Kidney glomerular epithelial cell (primary cell): ENCODE measurements around the gene WIPF1.
"Not testable (repeated sequence)": the region's sequence is repeated elsewhere in the genome, so short reads cannot be mapped to it uniquely, and the experiment has no call there.

Experiments used
- DNase-seq: peaks from one replicate; lab custom pipeline; 2025; lab: John Stamatoyannopoulos, UW

The WIPF1 gene

DNA sequence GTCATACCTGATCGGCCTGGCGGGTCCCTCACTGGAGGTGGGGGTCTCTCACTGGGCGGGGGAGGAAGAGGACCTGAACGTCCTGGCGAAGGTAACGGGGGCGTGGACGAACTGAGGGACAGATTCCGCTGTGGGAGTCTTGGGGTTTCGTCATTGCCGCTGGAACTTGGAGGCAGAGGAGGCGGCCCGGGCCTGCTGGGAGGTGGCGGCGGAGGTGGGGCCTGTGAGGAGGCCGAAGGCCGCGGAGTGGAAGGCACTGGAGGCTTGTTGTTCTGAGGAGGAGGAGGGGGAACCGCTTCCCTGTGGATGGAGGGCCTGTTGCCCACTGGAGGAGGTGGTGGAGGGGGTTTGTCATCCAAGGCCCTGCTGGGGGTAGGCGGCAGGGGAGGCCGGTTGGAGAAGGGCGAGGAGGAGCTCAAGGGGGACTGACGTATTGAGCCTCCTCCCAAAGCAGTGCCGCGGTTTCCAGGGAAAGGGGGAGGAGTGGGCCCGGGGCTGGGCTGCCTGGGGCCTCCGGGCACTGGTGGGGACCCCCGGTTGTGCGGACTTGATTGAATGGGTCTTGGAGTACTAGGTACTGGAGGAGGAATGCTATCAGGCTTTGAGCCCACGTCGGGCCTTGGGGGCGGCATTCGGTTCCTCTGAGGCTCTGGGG lies 25.8 kb downstream of the WIPF1 start:
- DNase-seq: no peak

DNA sequence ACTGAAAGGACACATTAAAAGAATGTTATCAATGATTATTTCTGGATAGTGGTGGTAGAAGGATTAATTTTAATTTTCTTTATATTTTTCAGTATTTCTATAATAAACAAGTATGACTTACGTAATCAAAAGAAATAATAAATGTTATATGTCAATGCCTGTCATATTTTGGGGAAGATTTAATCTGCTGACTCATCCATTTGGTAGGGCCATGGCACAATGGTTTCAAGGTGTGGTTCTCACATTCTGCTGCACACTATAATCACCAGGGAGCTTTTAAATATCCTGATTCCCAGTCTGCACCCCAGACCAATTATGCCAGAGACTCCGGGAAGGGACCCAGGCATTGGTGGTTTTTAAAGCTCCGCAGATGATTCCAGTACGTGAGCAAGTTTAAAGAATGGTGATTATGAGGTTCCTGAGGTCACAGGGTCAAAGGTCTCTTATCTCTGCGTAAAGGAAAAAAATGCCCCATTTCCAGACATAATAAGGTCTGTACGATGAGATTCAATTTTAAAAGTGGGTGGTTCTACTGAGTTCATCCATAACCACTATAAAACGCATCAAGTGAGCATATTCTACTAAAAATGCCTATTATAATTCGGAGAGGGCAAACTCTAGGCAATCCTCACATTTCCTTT lies 27.2 kb downstream of the WIPF1 start:
- no peak for DNase-seq

DNA sequence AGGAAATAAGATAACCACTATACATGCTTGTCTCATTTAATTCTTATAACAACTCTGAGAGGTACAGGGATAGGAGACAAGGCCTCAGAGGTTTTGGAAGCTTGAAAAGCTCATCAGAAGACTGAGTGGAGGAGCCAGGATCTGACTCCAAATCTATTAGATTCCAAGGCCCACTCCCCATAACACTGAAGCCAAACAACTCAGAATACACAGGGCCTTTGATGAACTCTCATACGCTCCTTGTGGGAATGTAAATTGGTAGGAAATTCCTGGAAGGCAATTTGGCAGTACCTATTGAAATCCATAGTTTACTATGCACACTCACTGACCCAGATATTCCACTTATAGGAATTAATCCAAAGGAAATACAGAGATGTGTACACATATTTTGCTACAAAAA lies 27.9 kb downstream of the WIPF1 start:
- DNase-seq: no peak

DNA sequence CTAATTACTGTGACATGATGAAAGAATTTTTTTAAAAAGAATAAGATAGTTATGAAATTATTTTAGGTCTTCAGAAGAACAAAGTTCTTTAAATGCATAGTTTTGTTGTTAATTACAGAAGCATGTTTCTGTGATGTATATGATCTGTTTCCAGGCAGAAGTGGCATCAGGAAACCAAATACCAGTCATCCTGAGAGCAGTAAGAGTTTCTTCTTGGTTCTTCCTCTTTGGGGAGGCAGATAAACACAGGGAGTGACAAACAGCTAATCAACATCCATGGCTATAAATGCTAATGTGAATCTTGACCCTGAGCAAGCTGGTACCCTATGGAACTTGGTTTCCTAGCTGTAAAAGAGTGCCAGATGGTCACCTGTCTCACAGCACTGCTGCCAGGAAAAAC lies 29.2 kb downstream of the WIPF1 start:
- DNase-seq: no peak

DNA sequence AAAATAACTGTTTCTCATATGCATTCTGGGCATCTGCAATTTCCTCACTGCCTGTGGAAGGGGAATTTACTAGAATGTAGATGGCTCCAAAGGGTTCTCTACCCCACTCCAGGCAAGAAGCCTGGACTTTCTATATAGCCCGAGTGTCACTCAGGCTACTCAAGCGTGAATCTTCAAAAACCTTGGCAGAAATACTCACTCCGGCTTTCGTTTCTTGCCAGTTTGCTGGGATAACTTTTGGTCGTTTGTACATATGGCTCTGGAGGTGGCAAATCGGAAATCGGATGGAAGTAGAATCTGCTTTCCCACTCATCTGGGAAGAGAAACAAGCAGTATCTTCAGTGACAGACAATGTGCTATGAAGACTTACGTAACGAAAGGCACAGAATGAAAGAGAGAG lies 30.7 kb downstream of the WIPF1 start:
- DNase-seq: no peak

DNA sequence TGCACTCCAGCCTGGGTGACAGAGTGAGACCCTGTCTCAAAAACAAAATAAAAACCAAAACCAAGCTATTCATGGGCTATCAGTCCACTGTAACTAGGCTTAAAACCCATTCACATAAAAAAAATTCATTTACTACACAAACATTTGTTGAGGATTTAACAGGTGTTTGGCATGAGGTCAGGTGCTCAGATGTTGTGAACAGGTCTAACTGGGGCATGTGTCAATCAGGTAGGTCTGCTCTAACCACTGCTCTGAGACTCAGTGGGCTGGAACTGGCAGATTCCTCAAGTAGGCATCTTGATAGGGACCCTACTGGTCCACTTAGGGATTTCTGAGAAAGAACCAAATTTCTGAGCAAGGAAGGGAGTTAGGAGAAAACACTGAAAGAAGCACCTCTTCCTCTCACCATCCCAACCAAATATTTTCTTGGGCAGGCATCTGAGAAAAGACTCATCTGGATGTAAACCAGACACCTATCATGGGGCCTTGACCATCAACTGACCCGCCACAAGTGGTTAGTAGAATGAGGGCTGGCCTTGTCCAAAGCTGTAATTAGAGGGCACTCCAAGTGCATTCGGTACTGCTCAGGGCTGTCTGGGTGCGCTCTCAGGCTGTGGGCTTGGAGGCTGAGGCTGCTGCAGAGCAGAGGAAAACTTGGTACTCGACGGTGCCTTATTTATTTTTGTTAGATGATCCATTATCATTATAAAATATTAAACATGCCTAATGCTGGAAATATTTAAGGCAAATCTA lies 33.9 kb downstream of the WIPF1 start:
- no peak for DNase-seq

DNA sequence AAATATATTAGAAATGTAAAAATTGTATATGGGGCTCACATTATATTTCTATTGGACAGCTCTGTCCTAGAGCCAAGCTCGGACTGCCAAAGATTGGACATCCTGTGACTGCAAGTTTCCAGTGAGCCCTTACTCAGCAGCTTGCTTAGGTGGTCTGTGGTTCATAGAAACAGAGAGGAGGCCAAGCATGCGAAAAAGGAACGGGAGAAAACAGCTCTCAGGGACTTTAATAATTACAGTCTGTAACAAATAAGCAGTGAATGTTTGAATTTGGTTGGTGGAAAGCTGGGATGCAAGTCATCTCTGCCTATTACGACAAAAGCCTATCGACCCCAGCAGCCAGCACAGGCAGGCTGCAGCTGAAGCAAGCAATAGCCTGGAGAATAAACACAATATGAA lies 35.6 kb downstream of the WIPF1 start:
- no peak for DNase-seq

DNA sequence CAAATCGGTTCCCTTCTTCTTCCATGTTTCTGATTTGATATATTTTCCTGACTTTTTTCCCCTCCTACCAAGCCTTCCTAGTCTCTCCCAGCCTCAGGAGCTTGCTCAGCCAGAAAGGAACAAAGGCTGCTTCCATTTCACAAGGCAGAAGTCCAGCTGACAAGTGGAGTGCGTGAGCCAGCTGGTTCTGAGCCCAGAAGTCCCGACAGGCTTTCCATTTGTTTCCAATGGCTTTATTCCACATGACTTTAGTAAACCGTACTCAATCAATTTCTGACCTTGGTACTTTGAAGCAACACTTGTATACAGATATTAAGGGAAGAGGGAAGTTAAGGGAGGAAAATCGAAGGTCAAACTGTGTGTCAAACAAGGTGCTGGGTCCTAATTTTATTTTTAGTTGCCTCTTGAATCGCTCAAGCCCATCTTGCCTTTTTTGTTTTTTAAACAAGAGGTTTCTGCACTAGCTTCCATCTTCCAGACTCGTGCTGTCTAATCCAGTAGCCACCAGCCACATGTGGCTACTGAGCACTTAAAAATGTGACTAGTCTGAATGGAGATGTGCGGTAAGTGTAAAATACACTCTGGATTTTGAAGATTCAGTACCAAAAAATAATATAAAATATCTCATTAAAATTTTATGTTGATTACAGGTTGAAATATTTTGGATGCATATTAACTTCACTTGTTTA lies 36.2 kb downstream of the WIPF1 start:
- no peak for DNase-seq

DNA sequence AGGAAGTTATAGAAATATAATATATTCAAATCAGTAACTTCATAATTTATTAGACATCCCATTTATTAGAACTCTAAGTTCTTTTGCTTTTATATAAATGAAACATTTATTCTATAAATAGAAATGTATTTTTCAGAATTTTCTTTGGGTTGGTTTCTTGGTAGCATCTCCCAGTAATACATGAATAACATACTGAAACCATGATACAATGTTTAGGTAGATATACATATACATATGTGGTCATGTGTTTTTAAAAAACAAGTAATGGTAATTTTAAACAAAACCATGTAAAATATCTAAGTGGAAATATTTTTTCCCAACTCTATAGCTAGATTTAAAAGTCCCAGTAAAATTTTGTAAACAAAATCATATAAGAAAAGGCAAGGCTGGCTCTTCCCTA lies 36.9 kb downstream of the WIPF1 start:
- DNase-seq: no peak

DNA sequence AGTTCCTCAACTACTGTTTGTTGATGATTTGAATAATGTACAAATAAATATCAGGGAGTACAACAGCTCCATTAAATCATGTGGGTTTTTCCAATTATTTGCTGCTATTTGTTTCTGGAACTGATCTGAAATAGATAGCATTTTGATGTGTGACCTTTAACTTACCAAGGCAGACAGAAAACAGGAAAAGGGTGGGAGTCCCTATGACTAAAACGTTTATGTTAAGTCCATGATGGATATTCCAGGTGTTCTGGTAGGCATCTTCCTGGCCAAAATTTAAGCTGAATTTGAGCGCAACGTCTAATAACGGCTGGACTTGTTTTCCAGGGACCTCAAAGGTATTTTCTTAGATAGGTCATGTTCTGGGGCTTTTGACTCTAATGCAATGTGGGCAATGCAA lies 41.6 kb downstream of the WIPF1 start:
- no peak for DNase-seq

DNA sequence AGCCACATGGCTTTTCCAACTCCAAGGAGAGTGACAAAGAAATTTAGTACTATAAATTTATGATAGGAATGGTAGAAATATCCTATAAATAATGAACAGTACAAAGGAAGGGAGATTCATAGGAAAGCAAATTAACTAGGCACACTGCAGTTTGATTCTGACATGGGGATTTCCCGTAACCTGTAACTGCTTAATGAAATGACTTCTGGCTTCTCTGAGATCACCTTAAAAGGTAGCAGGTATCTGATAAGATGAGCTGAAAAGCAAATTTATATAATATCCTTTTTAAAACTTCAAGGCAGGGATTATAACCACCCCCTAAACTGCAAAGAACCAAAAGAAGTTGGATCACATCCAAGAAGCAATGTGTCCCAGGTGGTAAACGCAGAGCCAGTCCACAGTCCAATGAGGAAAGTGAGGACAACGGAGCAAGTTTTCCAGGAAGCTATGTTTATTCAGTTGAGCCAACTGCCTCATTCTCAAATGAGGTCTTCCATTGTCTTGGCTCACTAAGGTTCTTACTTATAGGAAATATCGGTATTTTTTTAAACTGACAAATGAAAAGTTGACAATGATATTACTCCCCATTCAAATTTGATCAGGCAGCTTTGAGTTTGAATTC lies 43.0 kb downstream of the WIPF1 start:
- no peak for DNase-seq

DNA sequence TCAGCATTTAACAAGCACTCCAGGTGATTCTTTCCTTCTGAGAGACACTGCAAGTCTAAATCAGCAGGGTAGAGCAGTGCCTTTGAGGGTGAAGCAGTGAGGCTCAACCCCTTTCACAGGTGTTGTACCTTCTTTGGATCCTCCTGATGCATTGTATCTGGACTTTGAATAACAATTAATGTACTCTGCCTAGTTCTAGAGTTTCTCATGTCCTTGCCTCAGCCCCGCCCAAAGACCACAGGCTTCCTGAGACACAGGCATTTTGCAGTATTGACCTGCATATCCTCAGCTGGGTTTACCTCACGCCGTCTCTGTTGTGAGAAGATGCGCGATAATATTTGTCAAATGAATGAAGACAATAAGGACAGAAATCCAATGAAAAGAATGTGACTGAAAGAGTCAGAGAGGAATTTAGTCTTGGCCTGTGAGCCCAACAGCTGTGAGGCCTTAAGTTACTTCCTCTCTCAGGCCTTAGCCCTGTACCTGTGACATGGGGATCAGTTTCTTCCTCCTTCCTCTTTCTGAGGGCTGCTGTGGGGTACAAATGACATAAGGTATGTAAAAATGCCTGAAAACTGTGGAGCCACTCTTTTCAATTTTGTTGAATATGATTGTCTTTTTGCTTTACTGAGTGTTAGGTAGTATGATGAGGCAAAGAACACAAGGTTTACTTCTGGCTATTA lies 43.7 kb downstream of the WIPF1 start:
- DNase-seq: no peak

DNA sequence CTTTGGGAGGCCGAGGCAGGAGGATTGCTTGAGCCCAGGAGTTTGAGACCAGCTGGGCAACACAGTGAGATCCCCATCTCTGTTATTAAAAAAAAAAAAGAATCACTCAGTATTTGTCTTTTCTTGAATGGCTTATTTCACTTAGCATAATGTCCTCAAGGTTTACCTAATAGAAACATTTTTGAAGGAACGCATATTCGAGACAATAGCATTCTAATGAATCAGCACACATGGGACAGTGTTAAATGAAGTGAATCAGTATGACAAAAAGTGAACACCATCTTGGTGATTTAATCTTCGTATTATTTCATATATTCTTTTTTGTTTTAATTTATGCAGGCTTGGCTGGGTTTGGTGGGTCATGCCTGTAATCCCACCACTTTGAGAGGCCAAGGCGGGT lies 44.7 kb downstream of the WIPF1 start:
- DNase-seq: no peak

DNA sequence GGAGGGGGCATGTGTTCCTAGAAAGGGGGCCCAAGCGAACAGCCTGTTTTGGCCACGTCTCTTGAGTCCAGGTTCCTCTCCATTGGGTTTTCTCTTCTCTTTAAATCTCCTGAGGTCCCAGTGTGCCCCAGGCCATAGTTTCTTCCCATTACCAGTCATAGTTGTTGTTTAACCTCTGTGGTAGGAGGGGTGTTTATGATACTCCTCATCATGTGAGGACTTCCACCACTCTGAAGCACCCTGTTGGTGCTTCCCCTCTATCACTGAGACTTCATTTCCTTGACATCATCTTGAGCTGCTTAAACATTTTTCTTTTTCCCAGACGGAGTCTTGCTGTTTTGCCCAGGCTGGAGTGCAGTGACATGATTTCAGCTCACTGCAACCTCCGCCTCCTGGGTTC lies 45.9 kb downstream of the WIPF1 start:
- no peak for DNase-seq

DNA sequence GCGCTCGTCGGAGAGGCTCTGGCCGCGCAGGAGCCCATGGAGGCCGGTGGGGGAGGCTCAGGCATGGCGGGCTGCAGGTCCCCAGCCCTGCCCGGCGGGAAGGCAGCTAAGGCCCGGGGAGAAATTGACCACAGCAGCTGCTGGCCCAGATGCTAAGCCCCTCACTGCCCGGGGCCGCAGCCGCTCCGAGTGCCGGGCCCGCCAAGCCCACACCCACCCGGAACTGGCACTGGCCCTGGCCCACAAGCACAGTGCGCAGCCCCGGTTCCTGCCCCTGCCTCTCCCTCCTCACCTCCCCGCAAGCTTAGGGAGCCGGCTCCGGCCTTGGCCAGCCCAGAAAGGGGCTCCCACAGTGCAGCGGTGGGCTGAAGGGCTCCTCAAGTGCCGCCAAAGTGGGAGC lies 49.0 kb downstream of the WIPF1 start:
- not testable (repeated sequence) for DNase-seq

DNA sequence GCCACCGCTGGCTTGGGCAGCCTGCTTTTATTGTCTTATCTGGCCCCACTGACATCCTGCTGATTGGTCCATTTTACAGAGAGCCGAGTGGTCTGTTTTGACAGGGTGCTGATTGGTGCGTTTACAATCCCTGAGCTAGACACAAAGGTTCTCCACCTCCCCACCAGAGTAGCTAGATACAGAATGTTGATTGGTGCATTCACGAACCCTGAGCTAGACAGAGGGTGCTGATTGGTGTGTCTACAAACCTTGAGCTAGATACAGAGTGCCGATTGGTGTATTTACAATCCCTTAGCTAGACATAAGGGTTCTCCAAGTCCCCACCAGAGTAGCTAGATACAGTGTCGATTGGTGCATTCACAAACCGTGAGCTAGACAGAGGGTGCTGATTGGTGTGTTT lies 49.6 kb downstream of the WIPF1 start:
- not testable (repeated sequence) for DNase-seq

DNA sequence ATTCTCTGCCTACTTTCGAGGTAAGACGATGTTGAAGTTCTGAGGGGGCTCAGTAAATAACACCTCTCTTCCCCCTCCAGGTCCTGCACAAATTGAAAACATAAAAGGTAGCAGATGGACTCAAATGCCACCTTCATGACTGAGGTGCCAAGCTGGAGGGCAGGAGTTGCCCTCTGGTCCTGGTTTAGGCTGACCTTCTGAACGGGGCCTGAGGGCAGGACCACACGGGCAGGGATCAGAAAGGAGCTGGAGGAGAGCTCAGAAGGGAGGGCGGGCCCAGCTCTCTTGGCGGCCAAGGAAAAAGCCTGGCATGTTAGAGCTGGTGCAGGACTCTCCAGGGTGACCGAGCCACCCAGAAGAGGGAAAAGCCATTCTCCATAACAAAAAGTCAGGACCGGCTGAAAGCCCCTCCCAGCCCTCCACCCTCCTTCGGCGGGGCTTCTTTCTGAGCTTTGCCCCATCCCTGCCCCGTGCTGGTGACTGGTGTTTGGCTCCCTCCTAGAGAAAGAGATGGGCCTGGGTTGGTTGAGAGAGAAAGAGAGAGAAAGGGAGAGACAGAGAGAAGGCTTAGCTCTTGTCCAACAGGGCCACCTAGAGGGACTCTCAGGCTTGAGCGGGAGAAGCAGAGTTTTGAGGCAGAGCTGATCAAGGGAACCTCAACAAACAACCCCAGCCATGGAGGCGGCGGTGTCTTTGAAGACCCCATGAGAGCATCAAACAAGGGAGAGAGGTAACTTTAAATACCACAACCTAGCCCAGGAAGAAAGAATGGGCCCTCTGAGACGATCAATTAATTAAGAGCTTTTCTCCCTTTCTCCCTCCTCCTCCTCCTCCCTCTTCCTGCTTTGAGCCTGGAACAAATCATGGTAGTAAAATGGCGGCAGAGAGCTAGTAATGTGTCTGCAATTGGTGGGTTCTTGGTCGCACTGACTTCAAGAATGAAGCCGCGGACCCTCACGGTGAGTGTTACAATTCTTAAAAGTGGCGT lies 50.8 kb downstream of the WIPF1 start:
- DNase-seq: no peak

DNA sequence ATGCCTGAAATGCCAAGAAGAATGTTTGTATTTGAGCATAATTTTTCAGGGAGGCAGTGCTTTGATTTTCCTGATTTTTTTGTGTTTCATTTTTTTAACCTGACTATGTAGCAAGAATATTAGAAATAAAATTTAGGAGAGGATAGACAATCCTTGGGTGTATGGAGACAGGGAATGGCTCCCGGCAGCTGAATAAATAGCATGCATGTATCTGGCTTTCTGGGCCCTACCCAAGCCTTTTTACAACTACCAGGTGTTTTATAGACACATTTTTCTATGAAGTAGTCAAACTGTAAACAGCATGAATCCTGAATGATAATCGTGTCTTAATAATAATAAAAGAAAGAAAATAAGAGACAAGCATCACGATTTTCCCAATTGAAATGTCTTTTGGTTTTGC lies 52.4 kb downstream of the WIPF1 start:
- no peak for DNase-seq

DNA sequence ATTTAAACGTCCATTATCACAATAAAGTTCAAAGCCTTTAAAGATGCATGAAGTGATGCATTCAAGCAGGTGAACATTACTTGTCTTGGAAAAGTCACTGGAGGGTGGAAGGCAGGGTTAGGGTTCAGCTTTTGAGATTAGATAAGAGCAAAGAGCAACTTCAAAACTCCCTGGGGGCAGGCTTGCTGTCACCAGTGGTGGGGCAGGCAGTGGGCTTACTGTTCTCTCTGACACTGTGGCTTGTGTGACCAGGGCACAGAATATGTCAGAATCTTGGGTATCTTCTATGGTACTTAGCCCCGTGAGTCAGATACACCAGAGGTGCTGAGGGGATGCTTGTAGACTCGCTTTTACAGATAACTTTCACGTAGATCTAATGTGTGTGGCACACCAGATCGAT lies 52.8 kb downstream of the WIPF1 start:
- DNase-seq: no peak

DNA sequence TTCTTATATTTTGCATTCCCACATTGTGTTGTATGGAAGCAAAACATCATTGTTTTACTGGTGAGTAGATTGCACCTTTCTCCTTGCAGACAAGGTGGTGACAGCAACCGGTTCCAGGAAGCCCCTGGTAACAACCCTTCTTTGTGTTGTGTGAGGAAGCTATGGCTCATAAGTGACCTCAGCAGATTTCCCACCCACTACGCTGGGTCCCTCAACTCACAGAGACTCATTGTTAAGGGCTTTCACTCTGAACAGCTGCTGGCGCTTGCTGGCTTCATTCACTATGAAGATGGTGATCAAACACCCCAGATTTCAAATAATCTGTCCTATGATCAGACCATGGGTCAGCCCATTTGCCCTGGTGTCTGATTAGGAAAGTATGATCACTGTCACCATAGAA lies 53.4 kb downstream of the WIPF1 start:
- no peak for DNase-seq

DNA sequence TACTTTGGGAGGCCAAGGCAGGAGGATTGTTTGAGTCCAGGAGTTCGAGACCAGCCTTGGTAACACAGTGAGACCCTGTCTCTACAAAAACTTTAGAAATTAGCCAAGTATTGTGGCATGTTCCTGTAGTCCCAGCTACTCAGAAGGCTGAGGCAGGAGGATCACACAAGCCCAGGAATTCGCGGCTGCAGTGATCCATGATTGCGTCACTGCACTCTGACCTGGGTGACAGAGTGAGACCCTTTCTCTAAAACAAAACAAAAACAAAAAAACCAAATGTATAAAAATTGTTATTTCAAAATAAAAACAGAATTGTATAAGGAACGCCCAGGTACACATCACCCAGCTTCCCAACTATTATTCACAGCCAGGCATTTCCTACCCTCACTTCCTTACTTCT lies 56.7 kb downstream of the WIPF1 start:
- no peak for DNase-seq
